Left ventricle myocardium superior (tissue), 1 donor: ENCODE measurements around the gene WNT11. TPM values are rescaled to one million over a fixed set of nuclear protein-coding genes. Genes with fewer than 3 reads are reported as not detected.
A peak's percentile ranks its signal among the peaks of the same experiment; 100 is the strongest.

Experiments
- ATAC-seq: fragments of 200-7000 bp; cut with Tn5 transposase; one replicate; pipeline ENCODE4 v1.9.1; 2020; ENCODE audit warnings: mild to moderate bottlenecking, moderate library complexity
- DNase-seq: peaks from one replicate; pipeline ENCODE4 v3.0.0-alpha.2; 2020
- intact Hi-C: fragments of 100-400 bp; cut with micrococcal nuclease; formaldehyde crosslinking; loops from one replicate; pipeline ENCODE4 v1.11.0; 2022
- total RNA-seq: library from RNA; stranded (reverse); fragmentation: NEBNext Ultra II Directional; extraction: Animal tissue kit (Norgen Biotek cat#: 25700); gene quantifications from one replicate; pipeline ENCODE4 v1.2.1, GENCODE V29; 2021
- donor health status: DM: no; HTN: yes; CAD: no; lungs with severe emphysema.

The WNT11 gene
- total RNA-seq, 1 donor from 2014 or later, result 15.2 TPM

- intact Hi-C loops, result no loop called here
- DNase-seq (peak; percentile 18), ATAC-seq (no peak)
Measured at GRCh38 chr11:76163289-76163880, 42.9 kb downstream of the WNT11 start.

DNA sequence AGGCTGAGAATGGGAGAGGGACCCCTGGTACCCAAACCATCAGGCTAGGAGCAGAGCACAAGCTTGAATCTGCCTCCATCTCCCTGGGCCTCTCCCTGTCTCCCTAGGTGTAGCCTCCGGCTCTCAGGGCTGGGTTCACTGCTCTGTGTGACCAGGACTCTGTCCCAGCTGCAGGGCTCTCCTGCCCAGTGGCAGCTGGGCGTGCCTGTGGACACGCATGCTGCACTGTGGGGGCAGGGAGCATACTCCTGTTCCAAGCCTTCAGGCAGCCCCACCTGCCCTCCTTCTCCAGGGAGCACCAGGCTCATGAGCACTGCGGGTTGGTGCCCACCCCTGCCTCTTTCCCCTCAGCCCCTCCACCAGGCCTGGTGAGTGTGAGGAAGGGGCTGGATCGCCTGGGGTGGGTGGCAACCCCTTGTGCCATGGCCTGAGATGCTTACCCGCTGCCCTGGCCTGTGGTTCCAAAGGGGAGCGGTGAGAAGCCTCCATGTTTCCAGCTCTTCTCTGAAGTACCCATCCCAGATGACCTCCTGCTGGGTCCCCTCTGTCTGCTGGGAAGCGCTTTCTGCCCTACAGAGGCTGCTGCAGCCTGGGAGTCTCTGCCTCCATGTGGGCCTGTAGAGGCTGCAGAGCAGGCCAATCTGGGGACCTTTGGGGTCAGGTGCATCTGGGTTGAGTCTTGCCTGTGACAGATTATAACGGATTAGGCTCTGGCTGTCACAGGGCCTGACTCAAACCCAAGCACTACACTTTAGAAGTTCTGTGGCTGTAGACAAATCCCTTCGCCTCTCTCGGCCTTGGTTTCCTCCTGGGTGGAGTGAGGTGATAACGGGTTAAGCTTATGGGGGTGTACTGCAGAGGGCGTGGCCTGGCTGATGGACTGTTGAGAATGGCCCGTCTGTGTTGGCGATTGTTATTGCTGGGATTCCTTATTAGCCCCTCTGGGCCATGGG, 43.7 kb downstream of the WNT11 start:
- intact Hi-C loops, result no loop called here
- no peak for ATAC-seq
- DNase-seq, result peak; percentile 19

DNA sequence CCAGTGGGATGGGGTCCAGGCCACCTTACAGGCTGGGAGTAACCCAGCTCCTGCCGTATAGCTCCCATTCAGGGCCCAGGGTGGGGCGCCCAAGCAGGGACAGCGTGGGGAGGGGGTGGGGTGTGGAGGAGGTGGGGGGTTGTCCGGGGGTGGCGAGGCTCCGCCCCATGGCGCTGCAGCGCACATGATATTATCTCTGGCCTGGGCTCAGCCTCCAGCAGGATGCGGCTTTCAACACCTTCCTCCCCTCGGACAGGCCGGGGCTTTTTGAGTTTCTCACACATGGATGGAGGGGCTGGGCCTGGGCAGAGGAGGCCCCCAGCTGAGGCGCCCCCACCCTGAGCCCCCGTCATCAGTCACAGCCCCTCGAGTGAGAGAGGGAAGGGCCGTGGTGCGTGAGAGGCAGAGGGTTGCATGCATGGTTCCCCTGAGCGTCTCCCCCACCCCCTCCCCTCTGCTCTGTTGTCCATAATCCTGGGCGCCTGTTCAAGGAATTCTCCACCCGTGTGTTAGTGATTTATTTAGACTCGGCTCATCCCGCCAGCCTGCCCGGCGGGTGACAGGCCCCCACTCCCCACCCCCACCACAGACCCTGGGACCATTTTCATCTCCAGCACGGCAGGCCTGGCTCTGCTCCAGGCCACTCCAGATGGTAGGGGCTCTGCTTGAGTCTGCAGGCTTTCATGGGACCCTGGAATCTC, 44.9 kb downstream of the WNT11 start:
- intact Hi-C loops, result no loop called here
- ATAC-seq (peak; percentile 81), DNase-seq (peak; percentile 71)

DNA sequence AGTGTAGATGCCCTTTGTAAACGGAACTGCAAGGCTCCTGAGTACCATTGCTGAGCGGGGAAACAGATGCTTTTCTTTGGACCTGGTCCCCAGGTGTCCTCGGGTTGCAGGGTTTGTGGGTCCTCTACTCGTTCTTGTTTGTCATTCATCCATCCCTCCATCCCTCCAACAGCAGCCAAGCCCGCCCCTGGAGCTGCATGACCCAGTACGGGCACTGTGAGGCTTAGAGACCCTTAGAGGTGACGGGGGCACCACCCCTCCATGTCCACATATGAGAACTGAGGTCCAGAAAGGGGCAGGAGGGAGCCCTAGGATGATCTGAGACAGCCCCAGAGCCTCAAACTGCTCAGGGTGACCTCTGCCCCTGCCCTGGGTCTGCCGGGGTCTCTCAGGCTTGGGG, 45.4 kb downstream of the WNT11 start:
- DNase-seq, result peak; percentile 31
- intact Hi-C loops, result no loop called here
- ATAC-seq, result peak; percentile 9

GRCh38 chr11:76159983-76160661, 46.2 kb downstream of the WNT11 start:
- ATAC-seq, result no peak
- intact Hi-C loops, result no loop called here
- DNase-seq, result peak; percentile 19

DNA sequence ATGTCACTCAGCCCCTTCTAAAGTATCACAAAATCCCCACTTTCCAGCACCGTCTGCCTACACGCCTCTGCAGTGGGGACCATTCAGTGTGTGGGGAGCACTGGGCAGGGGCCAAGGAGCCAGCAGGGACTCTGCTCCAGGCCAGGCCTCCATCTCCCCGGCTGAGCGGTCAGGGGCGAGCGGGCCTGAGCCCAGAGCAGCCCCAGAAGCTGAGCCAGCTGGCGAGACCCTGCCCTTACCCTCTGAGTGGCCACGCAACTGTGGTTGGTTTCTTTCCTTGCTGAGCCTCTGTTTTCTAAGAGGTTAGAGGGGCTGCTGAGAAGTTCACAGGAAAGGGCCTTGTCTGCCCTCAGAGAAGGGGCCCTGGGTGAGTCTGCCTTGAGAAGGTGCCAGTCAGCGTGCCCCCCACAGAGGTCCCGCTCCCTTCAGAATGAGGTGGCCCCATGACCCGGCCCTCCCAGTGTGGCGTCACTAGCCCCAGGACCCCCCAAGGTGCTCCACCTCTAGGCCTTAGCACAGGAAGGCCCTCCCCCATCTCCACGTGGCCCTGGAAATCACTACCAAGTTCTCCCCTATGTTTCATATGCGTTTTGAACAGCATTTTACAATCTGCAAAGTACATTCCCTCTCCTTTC, 46.9 kb downstream of the WNT11 start:
- DNase-seq, result peak; percentile 18

DNA sequence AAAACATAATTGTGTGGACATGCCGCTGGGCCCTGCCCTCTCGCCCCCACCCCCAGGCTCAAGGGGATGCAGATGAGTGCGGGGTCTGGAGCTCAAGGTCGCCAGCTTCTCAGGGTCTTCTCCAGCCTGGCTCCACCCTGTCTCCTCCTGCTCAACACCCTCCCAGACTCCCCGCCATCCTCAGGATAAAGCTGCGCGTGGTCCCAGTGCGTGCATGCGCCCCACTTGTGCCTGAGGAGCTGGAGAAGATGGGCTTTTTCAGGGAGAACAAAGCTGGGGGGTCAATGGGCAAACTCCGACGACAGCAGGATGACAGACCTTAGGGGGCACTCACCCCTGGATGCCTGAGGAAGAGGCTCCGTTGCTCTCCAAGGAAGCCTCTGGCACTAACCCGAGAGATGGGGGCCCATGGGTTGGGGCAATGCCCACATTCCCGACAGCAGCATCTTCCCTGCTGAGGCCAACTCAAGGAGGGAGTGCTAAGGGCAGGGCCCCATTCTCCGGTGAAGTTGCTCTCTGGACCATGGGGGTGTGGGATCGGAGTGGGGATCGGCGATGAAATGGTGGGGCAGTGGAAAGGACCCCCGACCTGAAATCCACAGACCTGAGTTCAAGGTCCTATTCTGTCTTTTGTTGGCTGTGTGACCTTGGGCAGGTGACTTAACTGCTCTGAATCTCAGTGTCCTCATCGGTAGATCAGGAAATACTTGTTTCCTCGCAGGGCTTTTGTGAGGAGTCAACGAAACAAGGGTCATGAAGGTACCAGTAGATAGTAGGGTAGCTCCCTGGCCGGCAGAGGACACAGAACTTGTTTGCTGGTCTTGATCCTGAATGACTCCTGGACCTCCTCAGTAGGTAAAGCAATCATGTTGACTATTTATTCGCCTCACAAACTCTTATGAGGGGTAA, 47.7 kb downstream of the WNT11 start:
- intact Hi-C loops, result no loop called here
- ATAC-seq (no peak), DNase-seq (peak; percentile 4)

More for the DNA sequence above, 46.9 kb downstream of the WNT11 start:
- no peak for ATAC-seq
- intact Hi-C loops, result no loop called here

GRCh38 chr11:76157891-76158290, 48.4 kb downstream of the WNT11 start:
- intact Hi-C loops, result no loop called here
- ATAC-seq (no peak), DNase-seq (no peak)

DNA sequence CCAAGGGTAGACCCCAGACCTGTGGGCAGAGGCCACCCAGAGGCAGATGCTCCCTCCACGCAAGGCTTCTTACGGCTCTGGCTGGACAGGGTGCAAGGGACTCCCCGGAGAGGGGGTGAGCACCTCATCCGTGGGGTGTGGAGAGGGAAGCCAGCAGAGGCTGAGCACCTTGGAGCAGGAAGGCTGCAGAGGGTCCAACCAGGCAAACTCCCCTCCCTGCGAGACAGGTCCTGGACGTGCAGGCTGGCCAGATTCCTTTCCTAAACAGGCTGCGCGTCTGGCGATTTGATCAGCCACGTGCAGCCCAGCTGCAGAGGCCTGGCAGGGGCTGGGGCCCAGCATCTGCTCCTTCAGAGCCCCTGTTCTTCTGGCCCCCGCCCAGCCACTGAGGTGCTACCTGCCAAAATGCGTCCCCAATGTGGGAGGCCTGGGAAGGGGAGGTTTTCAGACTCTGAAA, 49.3 kb downstream of the WNT11 start:
- DNase-seq (no peak), ATAC-seq (no peak)
- intact Hi-C loops, result no loop called here

- DNase-seq, result no peak
- intact Hi-C loops, result no loop called here
- ATAC-seq, result no peak
Measured at GRCh38 chr11:76155500-76156227, 50.6 kb downstream of the WNT11 start.

DNA sequence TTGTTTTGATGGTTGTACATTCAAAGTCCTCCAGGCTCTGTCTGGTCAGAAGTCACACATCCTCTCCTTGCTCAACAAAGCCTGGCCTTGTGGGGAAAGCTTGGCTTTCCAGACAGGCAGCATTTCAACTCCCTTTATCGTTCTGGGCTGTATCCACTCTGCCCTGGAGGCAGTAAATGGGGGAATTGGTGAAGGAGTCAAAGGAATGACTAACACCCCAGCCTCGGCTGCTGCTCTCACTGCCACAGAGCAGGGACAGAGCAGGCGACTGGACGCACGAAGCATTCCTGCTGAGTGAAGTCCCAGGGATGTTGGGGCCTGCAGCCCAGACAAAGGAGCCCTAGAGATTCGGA, 52.8 kb downstream of the WNT11 start:
- DNase-seq (no peak), ATAC-seq (no peak)
- intact Hi-C loops, result loop anchor here (5.0 kb wide), 1 partner anchor 256 kb away; no protein-coding TSS in a partner anchor

DNA sequence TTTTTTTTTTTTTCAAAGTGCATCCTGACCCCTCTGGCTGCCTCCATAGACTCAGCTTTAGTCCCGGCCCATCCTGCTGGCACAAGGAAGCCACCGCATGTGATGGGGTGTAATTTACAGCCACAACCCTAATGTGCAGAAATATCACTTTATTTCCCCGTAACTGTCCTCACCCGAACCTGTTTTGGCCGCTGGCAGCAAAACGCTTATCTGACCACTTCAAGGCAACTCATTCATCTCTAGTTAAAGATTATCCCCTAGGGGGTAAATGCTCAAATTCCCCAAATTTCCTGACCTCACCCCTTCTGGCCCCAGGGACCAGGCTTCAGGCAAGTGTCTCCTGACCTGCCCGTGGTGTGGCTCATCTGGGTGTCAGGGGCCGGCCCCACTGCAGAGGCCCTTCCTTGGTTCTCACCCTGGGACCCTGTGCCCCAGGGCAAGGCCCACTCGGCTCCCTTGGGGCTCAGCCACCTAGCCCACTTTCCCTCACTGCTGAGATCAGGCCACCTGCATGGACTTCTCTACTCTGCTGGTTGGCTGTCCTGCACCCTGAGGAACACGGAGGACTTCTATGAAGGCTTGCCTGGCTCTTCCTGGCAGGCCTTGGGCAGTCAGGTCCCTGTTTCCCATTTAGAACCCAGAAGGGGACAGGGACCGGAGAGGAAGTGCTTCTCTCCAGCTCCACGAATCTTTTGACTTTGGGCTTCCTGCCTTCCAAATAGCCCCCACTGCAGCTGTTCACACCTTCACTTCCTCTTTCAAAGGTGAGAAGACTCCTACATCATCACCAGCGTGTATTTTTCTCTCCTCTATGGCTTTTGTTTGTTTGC, 53.3 kb downstream of the WNT11 start:
- intact Hi-C loops, result loop anchor here (5.0 kb wide), 1 partner anchor 256 kb away; no protein-coding TSS in a partner anchor
- peak; percentile 8 for ATAC-seq
- no peak for DNase-seq

DNA sequence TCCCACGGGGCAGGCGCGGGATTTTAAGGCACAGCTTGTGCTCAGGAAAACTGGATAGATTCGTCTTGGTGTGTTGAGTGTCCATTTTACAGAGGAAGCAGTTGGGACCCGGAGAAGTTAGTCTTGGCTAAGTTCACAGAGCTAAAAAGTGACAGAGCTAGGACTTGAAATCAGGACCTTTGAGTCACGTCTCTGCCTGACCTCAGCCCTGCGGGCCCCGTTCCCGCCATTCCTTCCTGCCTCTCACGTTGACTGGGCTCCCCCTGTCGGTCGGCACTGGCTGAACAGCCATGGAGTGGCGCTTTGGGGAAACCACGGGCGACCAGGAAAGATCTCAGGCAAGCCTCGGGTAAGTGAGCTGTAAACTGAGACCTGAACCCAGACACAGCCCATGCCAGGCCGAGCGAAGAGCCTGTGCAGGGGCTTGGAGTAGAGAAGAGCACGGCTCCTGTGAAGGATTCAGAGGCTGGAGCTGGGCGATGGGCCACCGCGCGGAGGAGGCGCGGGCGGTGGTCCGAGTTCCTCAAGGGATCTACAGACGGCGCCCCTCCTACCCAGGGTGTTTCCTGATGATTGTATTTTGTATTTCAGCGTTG, 54.1 kb downstream of the WNT11 start:
- DNase-seq (peak; percentile 94), ATAC-seq (peak; percentile 94)
- intact Hi-C loops, result loop anchor here (5.0 kb wide), 1 partner anchor 255 kb away; no protein-coding TSS in a partner anchor

GRCh38 chr11:76151556-76152085, 54.7 kb downstream of the WNT11 start:
- intact Hi-C loops, result loop anchor here (5.0 kb wide), 1 partner anchor 254 kb away; no protein-coding TSS in a partner anchor
- DNase-seq (no peak), ATAC-seq (no peak)

- ATAC-seq (no peak), DNase-seq (no peak)
- intact Hi-C loops, result loop anchor here (5.0 kb wide), 1 partner anchor 253 kb away; no protein-coding TSS in a partner anchor
Measured at GRCh38 chr11:76150141-76150540, 56.2 kb downstream of the WNT11 start.
